HG02981 (cell line): ENCODE data around the gene CGNL1.

Experiments
- ATAC-seq: cut with Tn5 transposase; IDR thresholded peaks from one replicate; pipeline ENCODE4 v1.9.1; 2021; ENCODE audit warnings: mild to moderate bottlenecking, moderate library complexity; ENCODE audit not compliant: unreplicated experiment

CGNL1 gene, protein sequence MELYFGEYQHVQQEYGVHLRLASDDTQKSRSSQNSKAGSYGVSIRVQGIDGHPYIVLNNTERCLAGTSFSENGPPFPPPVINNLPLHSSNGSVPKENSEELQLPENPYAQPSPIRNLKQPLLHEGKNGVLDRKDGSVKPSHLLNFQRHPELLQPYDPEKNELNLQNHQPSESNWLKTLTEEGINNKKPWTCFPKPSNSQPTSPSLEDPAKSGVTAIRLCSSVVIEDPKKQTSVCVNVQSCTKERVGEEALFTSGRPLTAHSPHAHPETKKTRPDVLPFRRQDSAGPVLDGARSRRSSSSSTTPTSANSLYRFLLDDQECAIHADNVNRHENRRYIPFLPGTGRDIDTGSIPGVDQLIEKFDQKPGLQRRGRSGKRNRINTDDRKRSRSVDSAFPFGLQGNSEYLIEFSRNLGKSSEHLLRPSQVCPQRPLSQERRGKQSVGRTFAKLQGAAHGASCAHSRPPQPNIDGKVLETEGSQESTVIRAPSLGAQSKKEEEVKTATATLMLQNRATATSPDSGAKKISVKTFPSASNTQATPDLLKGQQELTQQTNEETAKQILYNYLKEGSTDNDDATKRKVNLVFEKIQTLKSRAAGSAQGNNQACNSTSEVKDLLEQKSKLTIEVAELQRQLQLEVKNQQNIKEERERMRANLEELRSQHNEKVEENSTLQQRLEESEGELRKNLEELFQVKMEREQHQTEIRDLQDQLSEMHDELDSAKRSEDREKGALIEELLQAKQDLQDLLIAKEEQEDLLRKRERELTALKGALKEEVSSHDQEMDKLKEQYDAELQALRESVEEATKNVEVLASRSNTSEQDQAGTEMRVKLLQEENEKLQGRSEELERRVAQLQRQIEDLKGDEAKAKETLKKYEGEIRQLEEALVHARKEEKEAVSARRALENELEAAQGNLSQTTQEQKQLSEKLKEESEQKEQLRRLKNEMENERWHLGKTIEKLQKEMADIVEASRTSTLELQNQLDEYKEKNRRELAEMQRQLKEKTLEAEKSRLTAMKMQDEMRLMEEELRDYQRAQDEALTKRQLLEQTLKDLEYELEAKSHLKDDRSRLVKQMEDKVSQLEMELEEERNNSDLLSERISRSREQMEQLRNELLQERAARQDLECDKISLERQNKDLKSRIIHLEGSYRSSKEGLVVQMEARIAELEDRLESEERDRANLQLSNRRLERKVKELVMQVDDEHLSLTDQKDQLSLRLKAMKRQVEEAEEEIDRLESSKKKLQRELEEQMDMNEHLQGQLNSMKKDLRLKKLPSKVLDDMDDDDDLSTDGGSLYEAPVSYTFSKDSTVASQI

DNA sequence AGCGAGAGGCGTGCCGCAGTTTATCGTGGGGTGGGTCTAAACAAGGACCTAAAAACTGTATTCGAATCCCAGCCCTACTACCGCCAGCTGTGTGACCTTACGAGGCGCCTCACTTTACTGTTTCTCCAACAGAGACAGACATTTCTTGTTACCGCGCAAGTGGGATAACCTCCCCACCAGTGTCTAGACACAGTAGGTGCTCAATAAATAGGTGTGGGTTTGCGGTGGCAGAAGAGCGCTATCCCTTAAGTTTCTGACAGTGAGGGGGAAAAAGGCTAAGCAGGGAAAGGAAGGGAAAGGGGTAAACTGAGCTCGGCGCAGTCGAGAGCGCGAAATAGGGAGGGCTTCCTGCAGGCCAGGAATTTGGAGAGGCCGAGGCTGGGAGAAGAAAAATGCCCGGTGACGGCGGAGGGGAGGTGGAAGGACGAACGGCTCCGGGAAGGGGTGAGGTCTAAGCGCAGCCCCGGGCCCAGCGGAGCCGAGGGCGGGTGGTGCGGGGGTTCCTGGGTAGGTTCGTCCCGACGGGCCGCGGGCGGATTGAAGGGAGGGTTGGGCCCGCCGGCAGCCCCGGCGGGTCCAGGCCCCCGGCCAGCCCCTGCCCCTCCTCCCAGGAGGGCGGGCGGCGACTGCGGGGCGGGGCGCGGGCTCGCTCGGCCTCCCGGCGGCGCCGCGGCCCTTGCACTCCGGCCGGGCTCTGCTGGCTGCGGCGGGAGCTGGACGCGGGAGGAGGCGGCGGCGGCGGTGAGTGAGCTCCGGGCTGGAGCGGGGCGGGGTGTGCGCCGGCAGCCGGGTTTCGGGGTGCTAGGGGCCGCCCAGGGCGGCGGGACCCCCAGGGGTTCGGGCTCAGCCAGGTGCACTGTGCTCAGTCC, at the start of gene CGNL1:
Gene CGNL1, plus strand, starts transcription at position 679 of the 869 bp plus-strand sequence. CDS start 61,495 bp downstream, outside the sequence.
- ATAC-seq = no peak

DNA sequence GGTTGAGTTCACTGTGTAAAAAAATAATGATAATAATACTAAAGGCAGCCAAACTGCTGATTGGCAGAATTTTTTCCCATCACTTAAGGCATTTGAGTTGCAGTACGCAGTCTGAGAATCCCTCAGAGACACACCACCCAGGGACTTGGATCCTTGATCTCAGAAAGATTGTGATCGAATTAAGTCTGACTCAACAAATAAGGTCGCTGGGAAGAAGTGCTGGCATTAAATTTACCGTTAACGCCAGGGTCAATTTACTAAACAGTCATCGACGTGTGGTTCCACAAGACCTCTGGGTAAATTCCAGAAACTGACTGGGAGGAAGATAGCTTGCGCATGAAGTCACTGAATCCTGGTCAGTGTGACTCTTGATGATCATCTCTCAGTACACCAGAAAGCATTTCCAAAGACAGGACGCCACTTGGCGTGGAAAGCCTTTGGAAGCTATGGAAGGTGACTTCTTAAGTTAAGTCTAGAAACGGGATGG, 48.3 kb upstream of the CGNL1 start:
- ATAC-seq = no peak

DNA sequence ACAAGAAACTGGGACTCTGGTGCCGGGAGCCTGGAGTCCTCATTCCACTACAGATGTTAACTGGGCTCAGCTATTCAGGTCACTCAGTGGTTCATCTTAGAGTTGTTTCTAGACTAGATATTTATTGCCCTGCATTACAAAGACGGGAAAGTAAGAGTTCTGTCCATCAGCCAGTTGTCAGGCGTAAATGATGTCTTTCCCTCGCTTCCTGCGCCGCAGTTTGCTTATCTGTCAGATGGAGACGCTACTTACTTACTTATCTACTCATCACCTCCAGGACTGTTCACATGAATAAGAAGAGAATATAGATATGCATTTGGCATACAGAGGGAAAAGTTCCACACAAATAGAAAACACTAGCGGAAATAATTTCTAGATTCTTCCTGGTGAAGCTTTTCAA, 47.8 kb upstream of the CGNL1 start:
- no peak for ATAC-seq

DNA sequence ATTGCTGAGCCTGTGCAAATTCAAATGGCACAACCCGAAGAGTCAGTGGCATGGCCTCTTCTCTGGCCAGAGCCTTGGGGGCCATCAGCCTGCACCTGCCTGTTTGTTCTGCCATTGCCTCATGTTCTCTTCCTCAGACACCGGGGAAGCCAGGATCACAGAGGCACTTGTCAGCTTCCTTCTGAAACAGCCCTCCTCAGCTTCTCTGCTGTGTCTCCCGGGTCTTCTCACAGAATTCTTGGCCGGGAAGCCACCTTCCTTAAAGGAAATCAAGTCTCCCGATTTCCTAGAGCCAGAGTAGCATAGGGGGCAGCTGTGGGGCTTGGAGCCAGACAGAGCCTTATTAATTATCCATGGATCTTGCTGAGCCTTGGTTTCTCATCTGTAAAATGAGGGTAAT, 47.4 kb upstream of the CGNL1 start:
- ATAC-seq = no peak

DNA sequence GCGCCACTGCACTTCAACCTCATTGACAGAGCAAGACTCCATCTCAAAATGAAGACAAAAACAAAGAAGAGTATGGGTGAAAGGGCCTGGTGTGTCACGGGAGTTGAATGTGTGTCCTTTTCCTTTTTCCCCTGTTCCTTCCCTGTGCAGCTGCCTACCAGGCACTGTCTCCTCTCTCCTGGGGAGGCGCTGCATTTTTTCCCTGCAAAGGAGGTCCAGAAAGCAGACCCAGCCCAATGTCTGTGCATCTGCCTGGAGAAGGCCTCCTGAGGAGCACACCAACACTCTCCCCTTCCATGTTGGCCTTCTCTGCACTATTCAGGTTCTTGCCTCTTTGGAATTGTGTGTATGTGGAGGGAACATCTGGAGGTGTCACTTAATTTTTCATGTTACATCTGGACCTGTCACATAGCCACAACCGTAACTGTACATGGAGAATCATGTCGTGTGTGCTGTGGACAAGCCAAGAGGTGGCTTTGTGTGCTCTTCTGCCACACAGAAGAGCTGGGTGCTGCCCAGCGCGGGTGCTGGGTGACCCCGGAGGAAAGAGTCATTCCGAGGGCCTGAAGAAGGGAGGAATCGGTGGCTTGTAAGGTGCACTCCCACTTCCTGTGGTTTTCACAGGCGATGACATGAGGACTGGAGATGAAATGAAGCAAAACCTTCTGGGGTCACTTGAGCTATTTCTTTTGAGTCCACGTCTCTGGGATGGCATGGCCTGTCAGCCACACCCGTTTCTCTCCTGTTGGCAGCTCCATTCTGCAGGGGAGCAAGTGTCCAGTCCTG, 46.5 kb upstream of the CGNL1 start:
- ATAC-seq = no peak

DNA sequence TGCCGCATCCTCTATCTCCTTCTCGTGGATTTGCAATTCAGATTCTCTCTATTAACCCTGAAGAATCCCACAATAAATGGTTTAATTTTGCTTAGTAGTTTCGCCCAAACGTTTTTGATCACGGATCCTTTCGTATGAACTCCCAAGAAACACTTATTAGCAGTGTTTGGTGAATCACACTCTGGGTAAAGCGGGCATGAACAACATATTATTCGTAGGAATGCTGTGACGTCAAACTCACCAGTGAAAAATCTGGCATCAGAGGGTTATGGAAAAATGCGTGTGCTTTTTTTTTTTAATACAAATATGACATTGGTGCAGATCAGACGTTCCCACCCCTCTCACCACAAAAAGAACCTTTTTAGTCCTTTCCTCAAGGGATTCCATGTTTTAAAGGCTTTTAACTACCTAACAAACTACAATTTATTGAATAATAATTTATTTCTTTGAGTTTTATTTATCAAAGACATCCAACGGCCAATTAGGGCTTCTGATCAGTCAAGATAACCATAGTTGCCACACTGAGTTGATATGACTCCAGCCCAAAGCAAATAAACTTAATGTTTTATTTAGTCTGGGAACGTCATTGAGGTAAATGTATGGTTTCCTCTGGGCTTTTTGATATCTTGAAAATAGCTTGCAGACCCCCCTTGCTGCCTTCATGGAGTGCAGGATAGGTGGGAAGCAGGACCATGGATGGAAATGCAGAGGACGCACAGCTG, 45.5 kb upstream of the CGNL1 start:
- no peak for ATAC-seq

DNA sequence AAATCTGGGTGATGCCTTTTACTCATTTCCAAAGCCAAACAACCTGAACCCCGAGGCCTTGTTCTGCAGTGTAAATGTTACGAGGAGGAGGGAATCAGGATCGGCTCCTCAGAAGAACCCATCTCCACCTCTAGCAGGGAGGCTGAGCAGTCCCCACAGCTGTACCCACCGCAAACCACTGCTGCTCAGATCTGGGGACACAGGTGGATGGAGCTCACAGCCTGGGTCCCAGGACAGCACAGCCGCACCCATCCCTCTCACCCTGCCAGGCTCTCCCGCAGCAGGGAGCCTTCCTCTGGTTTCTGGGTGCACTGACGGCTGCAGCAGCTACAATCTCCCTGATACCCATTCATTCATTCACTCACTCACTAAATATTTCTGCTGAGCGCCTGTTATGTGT, 44.0 kb upstream of the CGNL1 start:
- ATAC-seq = no peak

DNA sequence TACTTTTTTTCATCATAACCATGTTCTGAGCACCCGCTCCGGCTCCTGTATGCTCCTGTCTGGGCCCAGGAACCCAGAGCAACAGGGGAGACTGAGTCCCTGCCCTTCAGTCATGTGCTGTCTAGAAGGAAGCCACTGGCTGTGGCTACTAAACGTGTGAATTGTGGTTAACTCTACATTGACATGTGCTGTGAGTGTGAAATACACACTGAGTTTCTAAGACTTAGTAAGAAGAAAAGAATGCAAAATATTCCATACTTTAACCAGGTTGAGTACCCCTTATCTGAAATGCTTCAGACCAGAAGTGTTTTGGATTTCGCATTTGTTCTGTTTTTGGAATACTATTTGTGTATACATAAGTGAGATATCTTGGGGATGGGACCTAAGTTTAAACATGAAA, 42.8 kb upstream of the CGNL1 start:
- ATAC-seq = no peak

DNA sequence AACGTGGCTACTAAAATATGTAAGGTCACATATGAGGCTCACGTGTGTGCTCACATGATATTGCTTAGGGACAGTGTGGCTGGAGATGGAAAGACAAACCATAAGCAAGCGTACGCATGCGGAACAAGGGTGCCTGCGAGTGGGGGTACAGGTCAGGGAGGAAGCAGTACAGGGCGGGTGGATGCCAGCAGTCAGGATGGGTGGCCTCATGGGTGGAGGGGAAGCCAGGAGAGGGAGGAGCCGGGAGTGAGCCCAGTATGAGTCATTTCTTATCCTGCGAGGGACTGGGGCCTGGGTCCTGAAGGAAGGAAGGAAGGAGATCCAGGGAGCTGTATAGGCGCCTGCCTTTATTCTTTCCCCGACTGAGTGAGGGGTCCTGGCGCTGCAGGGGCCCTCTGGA, 42.0 kb upstream of the CGNL1 start:
- ATAC-seq = no peak

DNA sequence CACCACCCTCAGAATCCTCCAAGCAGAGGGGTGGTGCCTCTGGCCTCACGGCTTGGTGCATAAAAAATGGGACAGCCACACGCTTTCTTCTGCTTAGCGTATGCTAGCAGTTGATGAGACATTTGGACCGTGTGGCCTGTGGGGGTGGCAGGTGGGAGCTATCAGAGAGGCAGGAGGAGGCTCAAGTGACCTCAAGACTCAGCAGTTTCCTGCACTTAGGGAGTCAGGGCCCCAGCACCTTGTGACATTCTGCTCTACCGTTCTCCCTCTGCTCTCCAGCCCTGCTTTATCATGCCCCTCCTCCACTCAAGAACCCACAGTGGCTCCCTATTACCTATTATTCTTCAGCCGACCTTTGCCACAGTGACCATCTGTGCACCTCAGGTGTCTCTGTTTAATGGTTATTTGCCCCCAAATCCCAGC, 41.0 kb upstream of the CGNL1 start:
- no peak for ATAC-seq

DNA sequence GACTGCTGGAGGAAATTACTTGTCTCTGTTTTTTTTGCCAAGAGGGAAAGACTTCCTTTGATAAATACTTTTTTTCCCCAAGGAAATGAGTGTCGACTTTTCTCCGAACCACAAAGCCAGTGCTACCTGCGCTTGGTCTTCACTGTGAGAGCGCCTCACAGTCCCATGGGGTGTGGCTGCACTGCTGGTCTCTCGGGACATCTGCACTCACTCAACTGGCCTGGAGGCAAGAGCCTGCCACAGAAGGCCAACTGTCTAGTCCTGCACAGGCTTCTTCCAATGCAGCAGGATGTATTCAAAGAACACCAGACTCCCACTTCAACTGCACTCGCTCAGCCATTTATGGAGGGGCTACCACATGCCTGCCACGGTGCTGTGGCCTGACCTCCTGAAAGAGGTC, 40.6 kb upstream of the CGNL1 start:
- no peak for ATAC-seq

DNA sequence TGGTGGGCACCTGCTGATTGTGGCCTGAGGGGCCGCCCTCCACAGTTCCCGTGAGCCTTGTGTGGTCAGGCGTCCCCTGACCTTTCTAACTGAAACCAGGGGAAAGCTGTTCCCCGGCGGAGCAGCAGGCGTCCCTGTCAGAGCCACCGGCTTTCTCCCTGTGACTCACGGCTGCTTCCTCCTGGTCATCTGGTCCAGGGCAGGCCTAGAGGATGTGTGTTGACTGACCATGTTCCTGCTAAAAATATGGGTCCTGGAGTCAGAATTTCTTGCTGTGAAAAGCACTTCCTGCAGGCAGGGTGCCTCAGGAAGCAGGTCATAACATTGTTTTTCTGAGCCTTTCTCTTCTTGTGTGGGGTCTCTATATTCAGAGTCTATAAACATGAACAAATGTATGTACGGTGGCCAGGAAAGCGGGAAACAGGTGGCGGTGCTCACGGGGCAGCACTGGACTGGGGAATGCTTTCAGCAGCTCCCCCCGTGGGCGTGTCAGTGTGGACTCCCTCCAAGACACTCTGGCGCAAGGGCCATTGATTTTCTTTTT, 38.4 kb upstream of the CGNL1 start:
- ATAC-seq = no peak

DNA sequence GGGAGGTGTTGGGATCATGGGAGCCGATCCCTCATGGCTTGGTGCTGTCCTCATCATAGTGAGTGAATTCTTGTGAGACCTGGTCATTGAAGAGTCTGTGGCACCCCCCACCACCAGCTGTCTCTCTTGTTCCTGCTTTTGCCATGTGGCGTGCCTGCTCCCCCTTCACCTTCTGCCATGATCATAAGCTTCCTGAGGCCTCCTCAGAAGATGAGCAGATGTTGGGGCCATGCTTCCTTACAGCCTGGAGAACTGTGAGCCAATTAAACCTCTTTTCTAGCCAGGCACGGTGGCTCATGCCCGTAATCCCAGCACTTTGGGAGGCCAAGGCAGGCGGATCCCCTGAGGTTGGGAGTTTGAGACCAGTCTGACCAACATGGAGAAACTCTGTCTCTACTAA, 37.0 kb upstream of the CGNL1 start:
- ATAC-seq = no peak

DNA sequence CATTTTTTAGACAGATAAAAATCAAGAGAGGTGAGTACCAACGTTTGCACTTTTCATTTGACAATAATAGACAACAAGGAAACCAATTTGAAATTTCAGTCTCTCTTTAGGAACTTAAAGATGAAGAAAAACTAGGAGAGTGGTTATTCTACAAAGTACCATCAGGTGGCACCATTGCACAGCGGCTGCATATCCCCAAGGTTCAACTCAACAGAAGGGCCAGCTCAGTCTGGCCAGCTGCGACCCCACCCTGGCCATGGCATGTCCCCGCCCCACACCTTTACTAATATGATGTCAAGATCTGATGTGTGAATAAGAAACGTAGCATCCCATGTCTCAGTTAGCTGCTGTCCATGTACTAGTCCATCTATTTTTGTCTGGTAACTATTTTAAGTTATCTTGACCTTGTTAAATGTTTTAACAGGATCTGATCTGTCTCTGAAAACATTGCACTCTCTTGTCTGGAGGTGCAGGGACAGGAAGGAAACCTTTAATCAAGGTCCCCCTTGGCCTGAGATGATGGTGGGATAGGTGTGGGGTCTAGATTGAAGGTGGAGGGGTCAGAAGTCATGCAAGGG, 35.5 kb upstream of the CGNL1 start:
- no peak for ATAC-seq

DNA sequence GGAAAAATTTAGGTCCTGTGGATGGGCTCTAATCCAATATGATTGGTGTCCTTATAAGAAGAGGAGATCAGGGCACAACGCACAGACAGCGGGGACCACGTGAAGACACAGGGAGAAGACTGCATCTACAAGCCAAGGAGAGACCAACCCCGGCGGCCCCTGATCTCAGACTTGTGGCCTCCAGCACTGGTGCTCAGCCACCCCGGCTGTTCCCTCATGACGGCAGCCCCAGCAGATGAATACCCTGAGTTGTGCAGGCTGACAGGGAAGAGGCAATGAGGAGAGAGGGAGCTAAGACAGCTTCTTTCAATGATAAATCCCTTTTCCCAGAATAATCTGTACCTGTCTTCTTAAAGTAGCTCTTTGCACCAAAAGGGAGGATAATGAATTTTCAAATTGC, 33.3 kb upstream of the CGNL1 start:
- ATAC-seq = no peak

DNA sequence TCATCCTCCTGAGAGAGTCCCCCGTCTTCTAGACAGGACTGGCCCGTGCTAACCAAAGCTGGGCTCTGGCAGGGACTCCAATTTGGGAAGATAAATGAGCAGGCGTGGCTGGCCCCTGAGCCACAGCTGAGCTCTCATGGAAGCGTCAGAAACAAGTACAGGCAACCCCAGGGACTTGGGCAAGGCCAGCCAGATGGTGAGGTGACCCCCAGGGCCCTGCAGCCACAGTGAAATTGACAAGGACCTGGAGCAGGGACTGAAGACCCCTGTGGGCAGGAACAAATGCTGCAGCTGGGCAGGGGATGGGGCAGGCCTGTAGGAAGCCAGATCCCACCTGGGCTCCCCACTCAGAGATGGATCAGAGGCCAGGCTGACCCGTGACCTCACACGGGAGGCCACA, 32.8 kb upstream of the CGNL1 start:
- ATAC-seq = no peak

DNA sequence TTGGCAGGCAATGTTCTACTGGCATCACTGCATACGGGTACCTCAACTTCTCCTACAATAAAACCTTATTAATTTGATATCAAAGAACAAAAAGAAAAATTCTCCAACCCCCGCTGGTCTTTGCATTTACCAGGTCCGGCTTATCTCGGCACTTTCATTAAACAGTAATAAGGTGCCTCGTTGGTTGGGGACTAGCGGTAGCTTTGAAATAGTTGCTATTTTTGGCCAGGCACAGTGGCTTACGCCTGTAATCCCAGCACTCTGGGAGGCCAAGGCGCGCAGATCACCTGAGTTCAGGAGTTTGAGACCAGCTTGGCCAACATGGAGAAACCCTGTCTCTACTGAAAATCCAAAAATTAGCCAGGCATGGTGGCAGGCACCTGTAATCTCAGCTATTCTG, 32.0 kb upstream of the CGNL1 start:
- no peak for ATAC-seq

DNA sequence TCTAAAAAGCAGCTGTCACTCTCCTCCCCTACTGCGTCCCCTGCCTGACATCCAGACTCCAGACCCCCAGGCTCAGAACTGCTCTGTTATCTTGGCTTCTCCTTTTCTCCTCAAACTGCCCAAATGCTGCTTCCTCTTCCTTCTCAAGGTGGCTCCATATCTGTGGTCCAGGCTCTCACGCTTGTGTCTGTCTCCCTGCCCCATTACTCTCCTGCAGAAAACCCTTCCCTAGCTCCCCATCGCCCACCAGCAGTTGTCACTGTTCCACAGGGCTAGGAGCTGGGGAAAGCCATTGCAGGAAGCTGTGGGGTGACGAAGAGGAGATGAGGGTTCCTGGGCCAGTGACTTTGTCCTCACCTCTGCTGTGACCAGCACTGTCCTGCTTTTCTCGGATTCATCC, 30.7 kb upstream of the CGNL1 start:
- no peak for ATAC-seq
